SK-N-SH (cell line): ENCODE data around the gene SETSIP. TPM values are rescaled to one million over a fixed set of nuclear protein-coding genes. Genes with fewer than 3 reads are reported as not detected.

Source experiments
- CTCF ChIA-PET: fragments of 300-600, 350-600 bp; formaldehyde crosslinking; extraction: SDS; loops from one replicate; lab custom pipeline; 2021; lab: Yijun Ruan, JAX
- POLR2A ChIA-PET: fragments of 350-600 bp; sonication (Branson Sonifier 250); formaldehyde crosslinking; extraction: SDS; loops from one replicate; lab custom pipeline; 2020; ENCODE audit warnings: antibody characterized with exemption, inconsistent platforms; lab: Yijun Ruan, JAX
- DNase-seq: peaks from one replicate; pipeline ENCODE4 v3.0.0; 2012
- H2AFZ ChIP-seq: fragments of 200-600 bp; sonication (generic); 2 replicates; pipeline ENCODE4 v1.8.1; 2016; ENCODE audit warnings: antibody characterized with exemption, mild to moderate bottlenecking, low read depth
- H3F3A ChIP-seq: fragments of 200-600 bp; sonication (generic); replicated peaks from 2 replicates; pipeline ENCODE3; 2016; ENCODE audit warnings: antibody characterized with exemption, mild to moderate bottlenecking; ENCODE audit not compliant: insufficient read depth
- H3K27ac ChIP-seq, 2 experiments: fragments of 200-500 bp in 1 of 2; fragments of 200-600 bp in 1 of 2; sonication (Bioruptor generic) in 1 of 2; sonication (generic), shearing (Covaris generic) in 1 of 2; 2 replicates each; pipeline versions ENCODE4 v1.5.1 to v1.6.1; 2014 to 2016; ENCODE audit warnings: low read depth in 2 of 2, inconsistent platforms in 1 of 2, low read length in 1 of 2, mild to moderate bottlenecking in 1 of 2, mixed read lengths in 1 of 2
- H3K27me3 ChIP-seq: fragments of 200-600 bp; sonication (generic), shearing (Covaris generic); 2 replicates; pipeline ENCODE4 v1.6.1; 2016; ENCODE audit warnings: mixed run types; ENCODE audit not compliant: insufficient read depth
- H3K36me3 ChIP-seq, 2 experiments: fragments of 200-500 bp in 1 of 2; fragments of 200-600 bp in 1 of 2; sonication (Bioruptor generic) in 1 of 2; sonication (generic) in 1 of 2; replicated peaks in 1 of 2; 2 replicates each; pipeline versions ENCODE3 to v1.5.1; 2014 to 2016; ENCODE audit warnings: low read length in 1 of 2, mild to moderate bottlenecking in 1 of 2; ENCODE audit not compliant: insufficient read depth in 2 of 2, control insufficient read depth in 1 of 2
- H3K4me1 ChIP-seq, 2 experiments: fragments of 200-500 bp in 1 of 2; fragments of 200-600 bp in 1 of 2; sonication (Bioruptor generic) in 1 of 2; sonication (generic), shearing (Covaris generic) in 1 of 2; 2 replicates each; pipeline versions ENCODE4 v1.5.1 to v1.6.1; 2014 to 2016; ENCODE audit warnings: low read depth in 1 of 2, low read length in 1 of 2, mixed run types in 1 of 2; ENCODE audit not compliant: insufficient read depth in 2 of 2, control insufficient read depth in 1 of 2
- H3K4me2 ChIP-seq: fragments of 200-600 bp; sonication (generic), shearing (Covaris generic); 2 replicates; pipeline ENCODE4 v1.6.1; 2017; ENCODE audit warnings: mixed run types
- H3K4me3 ChIP-seq, 2 experiments: fragments of 200-500 bp in 1 of 2; fragments of 200-600 bp in 1 of 2; sonication (Bioruptor generic) in 1 of 2; sonication (generic), shearing (Covaris generic) in 1 of 2; 2 replicates each; pipeline versions ENCODE4 v1.5.1 to v1.8.1; 2014 to 2016; ENCODE audit warnings: low read depth in 2 of 2, inconsistent platforms in 1 of 2, low read length in 1 of 2, mild to moderate bottlenecking in 1 of 2, mixed read lengths in 1 of 2, moderate library complexity in 1 of 2
- H3K79me2 ChIP-seq: fragments of 200-600 bp; sonication (generic); 2 replicates; pipeline ENCODE4 v1.8.1; 2017; ENCODE audit warnings: mild to moderate bottlenecking; ENCODE audit not compliant: insufficient read depth
- H3K9ac ChIP-seq: fragments of 200-600 bp; sonication (generic); 2 replicates; pipeline ENCODE4 v1.6.1; 2017; ENCODE audit warnings: mixed run types
- H3K9me2 ChIP-seq: fragments of 200-600 bp; sonication (generic); 2 replicates; pipeline ENCODE4 v1.6.1; 2017; ENCODE audit warnings: mixed run types
- H3K9me3 ChIP-seq: fragments of 200-600 bp; sonication (generic); 2 replicates; pipeline ENCODE4 v1.6.1; 2017; ENCODE audit warnings: mixed run types, mild to moderate bottlenecking, moderate library complexity
- H4K20me1 ChIP-seq: fragments of 200-600 bp; sonication (generic); 2 replicates; pipeline ENCODE4 v1.6.1; 2017; ENCODE audit warnings: mild to moderate bottlenecking, mixed run types; ENCODE audit not compliant: insufficient read depth
- CHD2 ChIP-seq: fragments of 150-350 bp; IDR thresholded peaks from 2 replicates; pipeline ENCODE4 v1.6.1; 2018; ENCODE audit warnings: low read length; ENCODE audit not compliant: partially characterized antibody
- CTCF ChIP-seq: fragments of 200-600 bp; sonication (generic); IDR thresholded peaks from 2 replicates; pipeline ENCODE4 v1.6.1; 2017; ENCODE audit warnings: antibody characterized with exemption, mild to moderate bottlenecking, moderate library complexity
- EP300 ChIP-seq, 2 experiments: IDR thresholded peaks; 2 replicates each; pipeline versions ENCODE4 v1.4.0 to v1.6.1; 2012; ENCODE audit warnings: borderline replicate concordance in 1 of 2, low read depth in 1 of 2, low read length in 1 of 2
- FOSL2 ChIP-seq: IDR thresholded peaks from 2 replicates; pipeline ENCODE4 v1.4.0; 2012; ENCODE audit warnings: low read depth, mild to moderate bottlenecking, moderate library complexity, borderline replicate concordance
- GABPA ChIP-seq: IDR thresholded peaks from 2 replicates; pipeline ENCODE4 v1.4.0; 2012; ENCODE audit warnings: low read depth, mild to moderate bottlenecking
- GATA2 ChIP-seq: sonication (generic); formaldehyde crosslinking; IDR thresholded peaks from 2 replicates; pipeline ENCODE4 v1.5.0; 2020; ENCODE audit warnings: mild to moderate bottlenecking, missing genetic modification reagents
- IRF3 ChIP-seq: fragments of 150-350 bp; IDR thresholded peaks from 2 replicates; pipeline ENCODE4 v1.6.1; 2016; ENCODE audit warnings: mild to moderate bottlenecking, low read depth, low read length
- JUND ChIP-seq: IDR thresholded peaks from 2 replicates; pipeline ENCODE4 v1.4.0; 2012
- MAX ChIP-seq: IDR thresholded peaks from 2 replicates; pipeline ENCODE4 v1.4.0; 2012; ENCODE audit warnings: low read depth
- MEF2A ChIP-seq: IDR thresholded peaks from 2 replicates; pipeline ENCODE4 v1.4.0; 2012; ENCODE audit warnings: low read depth, borderline replicate concordance
- NFIC ChIP-seq: IDR thresholded peaks from 2 replicates; pipeline ENCODE4 v1.4.0; 2012; ENCODE audit warnings: borderline replicate concordance
- NRF1 ChIP-seq: IDR thresholded peaks from 2 replicates; pipeline ENCODE4 v1.6.1; 2012; ENCODE audit warnings: low read depth, mild to moderate bottlenecking, low read length
- POLR2AphosphoS5 ChIP-seq: IDR thresholded peaks from 2 replicates; pipeline ENCODE4 v1.6.1; 2012; ENCODE audit warnings: low read depth, low read length
- RAD21 ChIP-seq: IDR thresholded peaks from 2 replicates; pipeline ENCODE4 v1.6.1; 2012; ENCODE audit warnings: mild to moderate bottlenecking, low read length
- RCOR1 ChIP-seq: fragments of 150-350 bp; IDR thresholded peaks from 2 replicates; pipeline ENCODE4 v1.6.1; 2017; ENCODE audit warnings: antibody characterized with exemption, low read length
- REST ChIP-seq: IDR thresholded peaks from 2 replicates; pipeline ENCODE4 v1.6.1; 2012; ENCODE audit warnings: mild to moderate bottlenecking, low read depth, low read length, moderate library complexity
- TCF12 ChIP-seq: IDR thresholded peaks from 2 replicates; pipeline ENCODE4 v1.4.0; 2012
- TEAD4 ChIP-seq: IDR thresholded peaks from 2 replicates; pipeline ENCODE4 v1.4.0; 2012; ENCODE audit warnings: mild to moderate bottlenecking, borderline replicate concordance; ENCODE audit not compliant: insufficient read depth
- USF1 ChIP-seq: IDR thresholded peaks from 2 replicates; pipeline ENCODE4 v1.4.0; 2012; ENCODE audit warnings: low read depth, borderline replicate concordance
- USF2 ChIP-seq: fragments of 150-350 bp; IDR thresholded peaks from 2 replicates; pipeline ENCODE4 v1.6.1; 2017; ENCODE audit warnings: antibody characterized with exemption, low read length, low read depth, borderline replicate concordance
- WGBS: methylation state at CpG from one replicate; pipeline ENCODE4 v1.1.6; 2017; ENCODE audit warnings: low lambda C conversion rate; 5-methylcytosine and 5-hydroxymethylcytosine counted together
- polyA plus RNA-seq, 3 experiments: library from polyadenylated mRNA; depleted of rRNA; stranded (reverse); fragments of >200 nt; gene quantifications; 2 replicates each; pipeline ENCODE4 v1.2.3, GENCODE V29; 2012

Gene SETSIP
- polyA plus RNA-seq, 1 of the 3 experiments (the other 2 are of a cell fraction) = not detected

- Histone ChIP-seq H3F3A (no peaks in the 10 kb centered on the region), H2AFZ (no peak overlapping the region), H3K4me3 (no peak overlapping the region), H3K9me2 (no peaks in the 10 kb centered on the region), H3K9ac (no peak overlapping the region), H3K27ac (no peak overlapping the region), H3K4me1 (no peaks in the 10 kb centered on the region), H3K4me2 (no peak overlapping the region), H3K27me3 (no peaks in the 10 kb centered on the region), H3K79me2 (no peaks in the 10 kb centered on the region), H3K36me3 (no peaks in the 10 kb centered on the region), H4K20me1 (no peaks in the 10 kb centered on the region), H3K9me3 (no peaks in the 10 kb centered on the region)
- no peak for DNase-seq
- WGBS = 92% methylated on average over 3 of the region's 3 CpGs
- ChIA-PET CTCF (interaction anchor here (0.8 kb wide), 1 partner anchor 66 kb away, joined by 4 read pairs; no protein-coding TSS in a partner anchor), POLR2A (no interaction called here)
- TF ChIP-seq POLR2AphosphoS5 (no peak), GATA2 (CRISPR knock-in tag) (no peak), NRF1 (no peak), MAX (no peak), GABPA (no peak), EP300 (IDR thresholded peaks at IDR 0.05; ENCODE audit: borderline replicate concordance in 1 of 2, low read depth in 1 of 2, low read length in 1 of 2) (no peak), MEF2A (no peak), RCOR1 (no peak), CHD2 (no peak), RAD21 (no peak), TCF12 (no peak), JUND (no peak), IRF3 (no peak), FOSL2 (no peak), TEAD4 (no peak), NFIC (no peak)
These were observed 30.4 kb upstream of the SETSIP start for GRCh38 chr1:92105546-92106081.

- no peaks in the 10 kb centered on the region for H3K27me3 ChIP-seq
- H3K79me2 ChIP-seq = no peaks in the 10 kb centered on the region
- H3K4me2 ChIP-seq = no peak overlapping the region
- no peaks in the 10 kb centered on the region for H3K9me3 ChIP-seq
- H2AFZ ChIP-seq = no peak overlapping the region
- H4K20me1 ChIP-seq = no peaks in the 10 kb centered on the region
- H3K9me2 ChIP-seq = no peaks in the 10 kb centered on the region
- no peak for DNase-seq
- H3K4me3 ChIP-seq = no peak overlapping the region
- no peaks in the 10 kb centered on the region for H3K36me3 ChIP-seq
- H3K9ac ChIP-seq = no peak overlapping the region
- no peaks in the 10 kb centered on the region for H3F3A ChIP-seq
- no peak overlapping the region for H3K27ac ChIP-seq
- CTCF ChIA-PET = interaction anchor here (1.1 kb wide), 1 partner anchor 36 kb away, joined by 3 read pairs; no protein-coding TSS in a partner anchor
- POLR2A ChIA-PET = no interaction called here
- no peaks in the 10 kb centered on the region for H3K4me1 ChIP-seq
- TF ChIP-seq GABPA (no peak), CTCF (no peak), FOSL2 (no peak), MEF2A (no peak), USF2 (no peak), NRF1 (no peak), REST (no peak), USF1 (no peak)
These were observed 21.1 kb upstream of the SETSIP start for GRCh38 chr1:92096317-92096716.
